OCI-LY1 (cell line): ENCODE data around the gene CYP4F11.

Experiments
- H2AFZ ChIP-seq: fragments of 200-600 bp; sonication (generic), shearing (Covaris generic); 2 replicates; pipeline ENCODE4 v1.6.0; 2014; ENCODE audit warnings: antibody characterized with exemption, mild to moderate bottlenecking, low read length
- H3F3A ChIP-seq: fragments of 200-600 bp; sonication (generic), shearing (Covaris generic); 2 replicates; pipeline ENCODE4 v1.6.0; 2014; ENCODE audit warnings: mild to moderate bottlenecking, antibody characterized with exemption, low read length, moderate library complexity; ENCODE audit not compliant: insufficient read depth
- H3K27ac ChIP-seq: fragments of 200-600 bp; sonication (generic); 2 replicates; pipeline ENCODE4 v1.5.1; 2014; ENCODE audit warnings: low read length, mixed run types, mild to moderate bottlenecking, low read depth; ENCODE audit not compliant: poor library complexity, severe bottlenecking
- H3K27me3 ChIP-seq: fragments of 200-600 bp; sonication (generic); 2 replicates; pipeline ENCODE4 v1.6.0; 2014; ENCODE audit warnings: antibody characterized with exemption, mild to moderate bottlenecking, low read length, moderate library complexity; ENCODE audit not compliant: insufficient read depth
- H3K36me3 ChIP-seq: fragments of 200-600 bp; sonication (generic); 2 replicates; pipeline ENCODE4 v1.6.1; 2014; ENCODE audit warnings: mild to moderate bottlenecking, antibody characterized with exemption, low read length, moderate library complexity, mixed read lengths; ENCODE audit not compliant: insufficient read depth
- H3K4me1 ChIP-seq: fragments of 200-600 bp; sonication (generic); 2 replicates; pipeline ENCODE4 v1.5.1; 2014; ENCODE audit warnings: mild to moderate bottlenecking, low read length, moderate library complexity; ENCODE audit not compliant: insufficient read depth, severe bottlenecking
- H3K4me2 ChIP-seq: fragments of 200-600 bp; sonication (generic), shearing (Covaris generic); 2 replicates; pipeline ENCODE4 v1.6.1; 2014; ENCODE audit warnings: low read length
- H3K4me3 ChIP-seq: fragments of 200-600 bp; sonication (generic); 2 replicates; pipeline ENCODE4 v1.5.1; 2014; ENCODE audit warnings: low read length, low read depth, mild to moderate bottlenecking, mixed read lengths; ENCODE audit not compliant: poor library complexity, severe bottlenecking
- H3K79me2 ChIP-seq: fragments of 200-600 bp; shearing (Covaris generic); 2 replicates; pipeline ENCODE4 v1.6.1; 2016; ENCODE audit warnings: mixed run types, low read length, mixed read lengths; ENCODE audit not compliant: insufficient read depth
- H3K9ac ChIP-seq: fragments of 200-600 bp; sonication (generic), shearing (Covaris generic); 2 replicates; pipeline ENCODE4 v1.6.1; 2014; ENCODE audit warnings: mild to moderate bottlenecking, low read length, mixed read lengths
- H3K9me2 ChIP-seq: fragments of 200-600 bp; sonication (generic), shearing (Covaris generic); 2 replicates; pipeline ENCODE4 v1.6.1; 2014; ENCODE audit warnings: low read depth, mild to moderate bottlenecking, low read length, mixed read lengths
- H3K9me3 ChIP-seq: fragments of 200-600 bp; shearing (Covaris generic); 2 replicates; pipeline ENCODE4 v1.6.1; 2014; ENCODE audit warnings: low read length, mixed read lengths
- H4K20me1 ChIP-seq: fragments of 200-600 bp; sonication (generic), shearing (Covaris generic); 2 replicates; pipeline ENCODE4 v1.6.0; 2016; ENCODE audit warnings: mild to moderate bottlenecking, low read length; ENCODE audit not compliant: insufficient read depth
- CTCF ChIP-seq: fragments of 200-600 bp; sonication (generic), shearing (Covaris generic); IDR thresholded peaks from 2 replicates; pipeline ENCODE4 v1.5.1; 2017; ENCODE audit warnings: mild to moderate bottlenecking, antibody characterized with exemption, low read length, moderate library complexity, mixed read lengths
- EZH2 ChIP-seq: fragments of 200-600 bp; sonication (generic), shearing (Covaris generic); IDR thresholded peaks from 2 replicates; pipeline ENCODE4 v1.8.0; 2017; ENCODE audit warnings: borderline replicate concordance, mixed run types, mild to moderate bottlenecking, antibody characterized with exemption, low read length, moderate library complexity, mixed read lengths

CYP4F11 gene

GRCh38 chr19:15937771-15938170 lies 3.4 kb upstream of the CYP4F11 start:
- H3K27ac ChIP-seq = no peak overlapping the region
- no peaks in the 10 kb centered on the region for H3K9me3 ChIP-seq
- no peaks in the 10 kb centered on the region for H3K36me3 ChIP-seq
- no peak overlapping the region for H3K9ac ChIP-seq
- no peaks in the 10 kb centered on the region for H4K20me1 ChIP-seq
- H3K4me2 ChIP-seq = no peak overlapping the region
- no peak overlapping the region for H3K4me3 ChIP-seq
- no peaks in the 10 kb centered on the region for H3K4me1 ChIP-seq
- no peak overlapping the region for H2AFZ ChIP-seq
- no peaks in the 10 kb centered on the region for H3F3A ChIP-seq
- no peaks in the 10 kb centered on the region for H3K9me2 ChIP-seq
- H3K79me2 ChIP-seq = no peaks in the 10 kb centered on the region
- TF ChIP-seq CTCF (no peak), EZH2 (no peak)
- H3K27me3 ChIP-seq = no peaks in the 10 kb centered on the region

- Histone ChIP-seq H2AFZ (no peak overlapping the region), H3K9me2 (no peaks in the 10 kb centered on the region), H3K27me3 (no peaks in the 10 kb centered on the region), H3K4me2 (no peak overlapping the region), H3K36me3 (no peaks in the 10 kb centered on the region), H4K20me1 (no peaks in the 10 kb centered on the region), H3K79me2 (no peaks in the 10 kb centered on the region), H3F3A (no peaks in the 10 kb centered on the region), H3K9me3 (no peaks in the 10 kb centered on the region), H3K4me3 (no peak overlapping the region), H3K4me1 (no peaks in the 10 kb centered on the region), H3K27ac (no peak overlapping the region), H3K9ac (no peak overlapping the region)
- TF ChIP-seq CTCF (no peak), EZH2 (no peak)
These were observed 2.6 kb upstream of the CYP4F11 start for GRCh38 chr19:15936950-15937349.

- no peaks in the 10 kb centered on the region for H3K27me3 ChIP-seq
- no peaks in the 10 kb centered on the region for H3K4me1 ChIP-seq
- H4K20me1 ChIP-seq = no peaks in the 10 kb centered on the region
- no peak overlapping the region for H3K9ac ChIP-seq
- H3K9me3 ChIP-seq = no peaks in the 10 kb centered on the region
- no peaks in the 10 kb centered on the region for H3F3A ChIP-seq
- no peak overlapping the region for H3K4me2 ChIP-seq
- no peaks in the 10 kb centered on the region for H3K36me3 ChIP-seq
- no peaks in the 10 kb centered on the region for H3K79me2 ChIP-seq
- H2AFZ ChIP-seq = no peak overlapping the region
- no peaks in the 10 kb centered on the region for H3K9me2 ChIP-seq
- no peak overlapping the region for H3K4me3 ChIP-seq
- no peak for TF ChIP-seq CTCF
- no peak for TF ChIP-seq EZH2
- no peak overlapping the region for H3K27ac ChIP-seq
These were observed 1.8 kb upstream of the CYP4F11 start for GRCh38 chr19:15936173-15936572.
